ENCODE data around the gene SVOP.
A peak's percentile ranks its signal among the peaks of the same experiment; 100 is the strongest.

The SVOP gene

DNA sequence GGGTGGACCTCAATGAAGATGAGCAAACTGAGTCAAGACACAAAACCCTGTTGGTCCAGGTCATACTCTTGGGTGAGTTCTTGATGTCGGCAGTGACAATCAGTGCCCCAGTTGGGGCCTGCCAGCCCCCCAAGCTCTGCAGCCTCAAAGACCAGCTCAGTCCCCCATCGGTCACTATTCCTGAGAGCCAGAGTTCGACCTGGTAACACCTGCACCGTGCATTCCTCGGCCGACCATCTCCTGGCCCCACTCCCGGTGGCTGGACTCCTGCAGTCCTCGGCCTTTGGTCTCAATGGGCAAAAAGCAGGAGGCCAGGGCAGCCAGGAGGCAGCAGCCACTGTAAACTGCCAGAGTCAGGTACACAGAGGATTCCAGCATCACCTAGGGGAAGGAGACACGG is 108.5 kb downstream of the SVOP start:
- no peak for TF ChIP-seq EP300 (IDR thresholded peaks at IDR 0.05; ENCODE audit: borderline replicate concordance)
- TF ChIP-seq YY1 (IDR thresholded peaks at IDR 0.05; ENCODE audit: low read depth) = no peak
- no peak for TF ChIP-seq TCF12 (IDR thresholded peaks at IDR 0.05; ENCODE audit: low read depth)
- TF ChIP-seq NFIC (IDR thresholded peaks at IDR 0.05) = no peak
- TF ChIP-seq, protein P1, sequence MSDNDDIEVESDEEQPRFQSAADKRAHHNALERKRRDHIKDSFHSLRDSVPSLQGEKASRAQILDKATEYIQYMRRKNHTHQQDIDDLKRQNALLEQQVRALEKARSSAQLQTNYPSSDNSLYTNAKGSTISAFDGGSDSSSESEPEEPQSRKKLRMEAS (IDR thresholded peaks at IDR 0.05) = no peak
- TF ChIP-seq RAD21 (IDR thresholded peaks at IDR 0.05; ENCODE audit: low read depth) = no peak
- TF ChIP-seq, protein P2, sequence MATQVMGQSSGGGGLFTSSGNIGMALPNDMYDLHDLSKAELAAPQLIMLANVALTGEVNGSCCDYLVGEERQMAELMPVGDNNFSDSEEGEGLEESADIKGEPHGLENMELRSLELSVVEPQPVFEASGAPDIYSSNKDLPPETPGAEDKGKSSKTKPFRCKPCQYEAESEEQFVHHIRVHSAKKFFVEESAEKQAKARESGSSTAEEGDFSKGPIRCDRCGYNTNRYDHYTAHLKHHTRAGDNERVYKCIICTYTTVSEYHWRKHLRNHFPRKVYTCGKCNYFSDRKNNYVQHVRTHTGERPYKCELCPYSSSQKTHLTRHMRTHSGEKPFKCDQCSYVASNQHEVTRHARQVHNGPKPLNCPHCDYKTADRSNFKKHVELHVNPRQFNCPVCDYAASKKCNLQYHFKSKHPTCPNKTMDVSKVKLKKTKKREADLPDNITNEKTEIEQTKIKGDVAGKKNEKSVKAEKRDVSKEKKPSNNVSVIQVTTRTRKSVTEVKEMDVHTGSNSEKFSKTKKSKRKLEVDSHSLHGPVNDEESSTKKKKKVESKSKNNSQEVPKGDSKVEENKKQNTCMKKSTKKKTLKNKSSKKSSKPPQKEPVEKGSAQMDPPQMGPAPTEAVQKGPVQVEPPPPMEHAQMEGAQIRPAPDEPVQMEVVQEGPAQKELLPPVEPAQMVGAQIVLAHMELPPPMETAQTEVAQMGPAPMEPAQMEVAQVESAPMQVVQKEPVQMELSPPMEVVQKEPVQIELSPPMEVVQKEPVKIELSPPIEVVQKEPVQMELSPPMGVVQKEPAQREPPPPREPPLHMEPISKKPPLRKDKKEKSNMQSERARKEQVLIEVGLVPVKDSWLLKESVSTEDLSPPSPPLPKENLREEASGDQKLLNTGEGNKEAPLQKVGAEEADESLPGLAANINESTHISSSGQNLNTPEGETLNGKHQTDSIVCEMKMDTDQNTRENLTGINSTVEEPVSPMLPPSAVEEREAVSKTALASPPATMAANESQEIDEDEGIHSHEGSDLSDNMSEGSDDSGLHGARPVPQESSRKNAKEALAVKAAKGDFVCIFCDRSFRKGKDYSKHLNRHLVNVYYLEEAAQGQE (IDR thresholded peaks at IDR 0.05; ENCODE audit: low read depth) = no peak
- TF ChIP-seq TEAD4 (IDR thresholded peaks at IDR 0.05) = no peak
- TF ChIP-seq FOXM1 (IDR thresholded peaks at IDR 0.05; ENCODE audit: borderline replicate concordance, low read depth) = no peak
- TF ChIP-seq ZBTB7A (IDR thresholded peaks at IDR 0.05; ENCODE audit: low read depth) = no peak
- no peak for TF ChIP-seq TAF1 (IDR thresholded peaks at IDR 0.05; ENCODE audit: low read depth)
- TF ChIP-seq CEBPB (IDR thresholded peaks at IDR 0.05) = no peak

DNA sequence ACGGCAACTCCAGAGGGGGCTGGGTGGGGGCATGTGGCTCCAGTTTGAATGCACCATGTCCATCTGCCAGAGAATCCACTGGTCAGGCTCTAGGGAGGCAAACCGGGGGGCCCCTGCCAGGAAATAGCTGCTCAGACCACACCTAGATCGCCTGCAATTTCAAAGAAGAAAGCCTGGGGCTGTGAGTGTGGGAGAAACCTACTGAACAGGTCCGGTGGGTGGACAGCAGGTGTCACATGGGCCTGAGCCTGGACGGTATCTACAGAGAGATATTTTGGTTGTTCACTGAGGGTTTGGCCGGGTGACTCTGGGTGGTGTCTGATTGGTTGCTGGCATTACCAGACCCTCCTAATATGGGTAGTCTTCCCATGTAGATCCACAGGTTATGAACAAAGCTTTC is 109.0 kb downstream of the SVOP start:
- TF ChIP-seq, protein P2 (IDR thresholded peaks at IDR 0.05; ENCODE audit: low read depth) = no peak
- TF ChIP-seq FOXM1 (IDR thresholded peaks at IDR 0.05; ENCODE audit: borderline replicate concordance, low read depth) (no peak), CREB1 (IDR thresholded peaks at IDR 0.05; ENCODE audit: low read depth) (no peak), TEAD4 (IDR thresholded peaks at IDR 0.05) (no peak), EP300 (IDR thresholded peaks at IDR 0.05; ENCODE audit: borderline replicate concordance) (no peak), EGR1 (IDR thresholded peaks at IDR 0.05) (no peak), NFIC (IDR thresholded peaks at IDR 0.05) (peak; percentile 28; the same call in 1 of the 2 replicates), RAD21 (IDR thresholded peaks at IDR 0.05; ENCODE audit: low read depth) (no peak), YY1 (IDR thresholded peaks at IDR 0.05; ENCODE audit: low read depth) (no peak), ZBTB7A (IDR thresholded peaks at IDR 0.05; ENCODE audit: low read depth) (no peak), TCF12 (IDR thresholded peaks at IDR 0.05; ENCODE audit: low read depth) (peak; percentile 55), TAF1 (IDR thresholded peaks at IDR 0.05; ENCODE audit: low read depth) (no peak), CEBPB (IDR thresholded peaks at IDR 0.05) (no peak)
- TF ChIP-seq, protein P1 (IDR thresholded peaks at IDR 0.05) = peak; percentile 52; the same call in 1 of the 2 replicates
- TF ChIP-seq, protein P3, sequence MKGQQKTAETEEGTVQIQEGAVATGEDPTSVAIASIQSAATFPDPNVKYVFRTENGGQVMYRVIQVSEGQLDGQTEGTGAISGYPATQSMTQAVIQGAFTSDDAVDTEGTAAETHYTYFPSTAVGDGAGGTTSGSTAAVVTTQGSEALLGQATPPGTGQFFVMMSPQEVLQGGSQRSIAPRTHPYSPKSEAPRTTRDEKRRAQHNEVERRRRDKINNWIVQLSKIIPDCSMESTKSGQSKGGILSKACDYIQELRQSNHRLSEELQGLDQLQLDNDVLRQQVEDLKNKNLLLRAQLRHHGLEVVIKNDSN (IDR thresholded peaks at IDR 0.05) = peak; percentile 78

DNA sequence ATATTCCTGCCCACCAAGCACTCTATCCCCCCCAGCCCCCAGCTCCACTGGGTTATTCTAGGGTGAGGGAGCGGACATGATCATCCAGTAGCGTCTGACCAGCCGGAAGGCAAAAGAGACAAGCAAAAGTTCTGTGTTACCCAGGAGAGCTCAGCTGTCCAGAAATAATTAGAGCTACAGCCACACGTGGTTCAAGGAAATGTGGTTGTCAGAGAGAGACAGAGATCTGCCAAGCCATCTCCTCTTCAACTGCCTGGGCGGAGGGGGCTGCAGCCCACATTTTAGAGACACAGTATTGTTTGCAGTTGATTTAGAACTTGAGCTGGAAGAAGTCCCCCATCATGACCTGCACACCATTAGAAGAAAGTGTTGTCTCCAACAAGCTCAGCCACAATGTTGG is 110.5 kb downstream of the SVOP start:
- TF ChIP-seq FOXM1 (IDR thresholded peaks at IDR 0.05; ENCODE audit: borderline replicate concordance, low read depth) (no peak), TCF12 (IDR thresholded peaks at IDR 0.05; ENCODE audit: low read depth) (no peak), CREB1 (IDR thresholded peaks at IDR 0.05; ENCODE audit: low read depth) (no peak), TAF1 (IDR thresholded peaks at IDR 0.05; ENCODE audit: low read depth) (no peak), ZBTB7A (IDR thresholded peaks at IDR 0.05; ENCODE audit: low read depth) (no peak), YY1 (IDR thresholded peaks at IDR 0.05; ENCODE audit: low read depth) (no peak), NFIC (IDR thresholded peaks at IDR 0.05) (no peak), RAD21 (IDR thresholded peaks at IDR 0.05; ENCODE audit: low read depth) (no peak), EP300 (IDR thresholded peaks at IDR 0.05; ENCODE audit: borderline replicate concordance) (no peak), EGR1 (IDR thresholded peaks at IDR 0.05) (no peak), TEAD4 (IDR thresholded peaks at IDR 0.05) (no peak), CEBPB (IDR thresholded peaks at IDR 0.05) (no peak)
- TF ChIP-seq, protein P2 (IDR thresholded peaks at IDR 0.05; ENCODE audit: low read depth) = no peak
- TF ChIP-seq, protein P3 (IDR thresholded peaks at IDR 0.05) = no peak
- TF ChIP-seq, protein P1 (IDR thresholded peaks at IDR 0.05) = no peak

DNA sequence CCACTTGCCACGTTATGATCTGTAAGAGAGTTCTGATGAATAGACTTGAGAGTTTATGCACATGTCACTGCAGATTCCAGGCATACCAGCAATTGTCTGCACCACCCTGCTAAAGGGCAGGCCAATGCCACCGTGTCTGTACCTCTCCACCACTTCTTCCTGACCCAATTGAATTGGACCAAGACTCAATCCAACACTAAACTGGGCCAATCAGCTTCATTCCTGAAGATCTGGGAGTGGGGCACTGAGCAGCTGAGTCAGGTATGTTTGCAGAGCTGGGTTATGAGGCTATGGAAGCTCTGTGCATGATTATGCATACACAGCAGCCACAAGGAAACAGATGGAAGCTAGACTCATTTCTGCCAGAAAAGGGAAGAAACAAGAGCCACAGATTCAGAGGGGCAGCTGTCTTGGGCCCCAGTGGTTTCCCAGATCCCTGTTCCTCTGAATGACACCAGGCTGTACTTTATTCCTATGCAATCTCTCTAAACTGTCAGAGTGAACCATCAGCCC is 113.0 kb downstream of the SVOP start:
- peak; percentile 92 for TF ChIP-seq TEAD4 (IDR thresholded peaks at IDR 0.05)
- TF ChIP-seq, protein P1 (IDR thresholded peaks at IDR 0.05) = 0 out of 2 replicates have a peak, but pooled peaks have one; percentile 23
- TF ChIP-seq CREB1 (IDR thresholded peaks at IDR 0.05; ENCODE audit: low read depth) = no peak
- no peak for TF ChIP-seq CEBPB (IDR thresholded peaks at IDR 0.05)
- TF ChIP-seq ZBTB7A (IDR thresholded peaks at IDR 0.05; ENCODE audit: low read depth) = no peak
- TF ChIP-seq EP300 (IDR thresholded peaks at IDR 0.05; ENCODE audit: borderline replicate concordance) = no peak
- no peak for TF ChIP-seq EGR1 (IDR thresholded peaks at IDR 0.05)

All from Ishikawa (cell line).